DMS 273 (cell line): ENCODE results near the gene ADARB2.
"Not testable (repeated sequence)": the region's sequence is repeated elsewhere in the genome, so short reads cannot be mapped to it uniquely, and the experiment has no call there.

Experiments
- DNase-seq: peaks from one replicate; lab custom pipeline; 2025; ENCODE audit not compliant: unreplicated experiment; lab: John Stamatoyannopoulos, UW

Gene ADARB2

GRCh38 chr10:1401071-1401965, 336.0 kb downstream of the ADARB2 start:
- no peak for DNase-seq

GRCh38 chr10:1400101-1401070, 336.9 kb downstream of the ADARB2 start:
- DNase-seq = no peak

GRCh38 chr10:1399431-1400100, 337.8 kb downstream of the ADARB2 start:
- DNase-seq = no peak

GRCh38 chr10:1398626-1399410, 338.5 kb downstream of the ADARB2 start:
- no peak for DNase-seq

GRCh38 chr10:1398116-1398515, 339.2 kb downstream of the ADARB2 start:
- not testable (repeated sequence) for DNase-seq

GRCh38 chr10:1396297-1396635, 341.1 kb downstream of the ADARB2 start:
- DNase-seq = no peak

GRCh38 chr10:1395481-1396296, 341.6 kb downstream of the ADARB2 start:
- DNase-seq = no peak

- no peak for DNase-seq
Measured at GRCh38 chr10:1395025-1395480, 342.3 kb downstream of the ADARB2 start.

- DNase-seq = no peak
Measured at GRCh38 chr10:1394155-1394912, 343.0 kb downstream of the ADARB2 start.

- no peak for DNase-seq
Measured at GRCh38 chr10:1393481-1393880, 343.8 kb downstream of the ADARB2 start.

GRCh38 chr10:1392127-1392526, 345.2 kb downstream of the ADARB2 start:
- no peak for DNase-seq

GRCh38 chr10:1390200-1390599, 347.1 kb downstream of the ADARB2 start:
- DNase-seq = no peak

- no peak for DNase-seq
Measured at GRCh38 chr10:1384026-1384425, 353.3 kb downstream of the ADARB2 start.

- no peak for DNase-seq
Measured at GRCh38 chr10:1382711-1383110, 354.6 kb downstream of the ADARB2 start.

GRCh38 chr10:1381339-1381738, 356.0 kb downstream of the ADARB2 start:
- no peak for DNase-seq

GRCh38 chr10:1380088-1380671, 357.1 kb downstream of the ADARB2 start:
- DNase-seq = no peak

GRCh38 chr10:1379601-1380000, 357.7 kb downstream of the ADARB2 start:
- no peak for DNase-seq

GRCh38 chr10:1378473-1378872, 358.9 kb downstream of the ADARB2 start:
- no peak for DNase-seq
